GM18507 (cell line): ENCODE data around the gene GCSAM.

ENCODE experiments used
- DNase-seq: peaks from one replicate; pipeline ENCODE4 v3.0.0; 2011; ENCODE audit warnings: low read depth; ENCODE audit not compliant: insufficient read length; ENCODE audit errors: extremely low spot score
- FAIRE-seq: peaks from 2 replicates; lab custom pipeline; 2011; peaks lifted over from hg19 to GRCh38; lab: Jason Lieb, UNC

The GCSAM gene

DNA sequence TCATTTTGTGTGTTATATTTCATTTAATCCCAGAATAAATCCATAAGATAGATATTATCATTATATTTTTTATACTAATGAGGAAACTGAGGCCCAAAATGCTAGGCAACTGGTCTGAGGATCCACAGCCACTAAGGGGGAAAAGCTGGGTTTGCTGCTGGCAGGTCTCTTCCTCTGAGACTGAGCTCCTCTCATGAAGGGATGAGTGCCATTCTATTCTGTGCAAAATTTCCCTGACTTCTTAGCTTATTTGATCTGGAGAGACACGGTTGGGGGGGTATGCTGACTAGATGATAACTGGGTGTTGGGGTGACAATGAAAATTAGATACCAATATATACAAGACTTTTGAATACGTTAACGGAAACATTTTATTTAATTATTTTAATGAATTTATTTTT, 1.9 kb downstream of the GCSAM start:
- no peak for FAIRE-seq
- DNase-seq: no peak

DNA sequence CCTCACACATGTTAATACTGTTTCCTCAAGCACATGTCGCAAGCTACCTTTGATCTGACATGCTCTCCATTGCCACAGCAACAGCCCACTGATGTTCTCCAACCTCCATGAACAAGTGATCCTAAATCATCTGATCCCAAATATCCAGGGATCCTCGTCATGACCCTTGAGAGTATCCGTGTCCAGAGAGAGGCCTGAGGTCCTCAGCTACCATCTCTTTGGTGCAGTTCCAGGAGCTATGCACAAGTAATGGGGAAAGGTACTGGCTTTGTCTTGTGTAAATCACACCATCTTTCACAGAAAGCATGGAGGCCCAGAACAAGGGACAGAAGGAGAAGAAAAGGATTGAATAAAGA, 2.4 kb downstream of the GCSAM start:
- FAIRE-seq: peak; percentile 67
- no peak for DNase-seq

DNA sequence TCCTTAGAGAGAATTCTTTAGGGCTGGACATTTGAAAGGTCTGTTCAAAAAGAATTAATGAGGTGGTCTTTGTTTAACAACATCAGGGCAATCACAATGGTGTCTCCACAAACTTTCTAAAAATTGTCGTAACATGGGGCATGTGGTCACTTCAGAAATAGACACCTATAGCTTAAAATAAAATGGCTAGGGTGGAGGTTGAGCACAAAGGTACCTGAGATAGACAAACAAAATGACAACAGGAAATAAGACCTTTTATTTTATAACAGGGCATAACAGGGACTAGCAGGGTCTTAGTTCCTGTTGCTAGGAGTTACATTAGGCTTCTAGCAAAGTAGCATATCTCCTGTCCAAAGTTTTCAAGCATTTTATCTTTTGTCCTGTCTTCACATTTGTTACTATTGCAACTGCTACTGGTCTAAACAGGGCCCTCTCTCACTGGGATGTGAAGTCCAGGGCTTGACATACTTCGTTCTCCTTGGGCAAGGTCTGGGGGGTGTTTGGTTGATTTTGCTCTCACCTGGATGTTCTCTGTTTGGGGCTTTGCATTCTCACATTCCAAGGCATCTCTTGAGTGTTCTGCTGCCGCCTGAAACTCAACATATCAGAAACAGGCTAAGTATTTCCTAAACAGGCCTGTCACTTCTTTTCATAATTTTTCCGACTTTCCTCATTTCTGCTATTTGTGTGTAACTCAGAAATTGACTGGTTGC, 3.0 kb downstream of the GCSAM start:
- no peak for DNase-seq
- FAIRE-seq: peak; percentile 81

DNA sequence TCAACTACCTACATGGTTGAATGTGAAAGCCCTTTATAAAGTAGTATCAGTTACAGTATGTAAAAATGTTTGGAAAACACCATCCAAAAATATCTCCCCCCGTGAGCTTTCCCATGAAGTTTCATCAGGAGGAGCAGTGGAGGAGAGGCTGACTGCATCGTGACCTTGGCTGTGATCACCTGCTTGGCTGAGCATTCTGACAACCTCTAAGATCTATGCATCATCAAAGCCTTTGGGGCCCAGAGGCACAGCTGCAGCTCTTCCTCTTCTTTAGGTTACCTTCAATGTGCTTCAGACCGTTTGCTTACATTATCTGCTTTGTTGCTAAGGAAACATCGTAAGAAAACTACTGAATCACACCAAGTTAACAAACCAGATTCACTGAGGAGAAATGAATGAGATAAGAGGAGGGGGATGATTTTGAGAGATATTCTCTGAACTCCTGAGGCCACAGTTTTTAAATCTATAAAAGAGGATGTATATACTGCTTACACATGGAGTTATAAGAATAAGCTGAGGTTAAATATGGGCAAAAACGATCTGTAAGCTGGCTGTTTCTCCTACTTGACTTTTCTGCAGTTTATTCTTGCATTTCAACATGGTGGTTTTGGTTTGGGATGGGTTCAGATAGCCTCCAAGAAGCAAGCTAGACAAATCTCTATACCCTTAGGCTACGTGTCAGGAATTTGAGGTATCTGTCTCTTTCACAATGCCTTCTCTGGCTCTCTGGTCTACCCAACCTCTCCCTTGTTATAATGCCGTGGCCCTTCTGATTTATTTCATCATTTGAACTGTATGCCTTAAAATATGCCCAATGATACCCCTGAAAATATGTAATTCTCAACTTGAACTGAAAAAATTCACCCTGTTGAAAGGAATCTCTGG, 4.0 kb downstream of the GCSAM start:
- DNase-seq (no peak), FAIRE-seq (peak; percentile 95)

DNA sequence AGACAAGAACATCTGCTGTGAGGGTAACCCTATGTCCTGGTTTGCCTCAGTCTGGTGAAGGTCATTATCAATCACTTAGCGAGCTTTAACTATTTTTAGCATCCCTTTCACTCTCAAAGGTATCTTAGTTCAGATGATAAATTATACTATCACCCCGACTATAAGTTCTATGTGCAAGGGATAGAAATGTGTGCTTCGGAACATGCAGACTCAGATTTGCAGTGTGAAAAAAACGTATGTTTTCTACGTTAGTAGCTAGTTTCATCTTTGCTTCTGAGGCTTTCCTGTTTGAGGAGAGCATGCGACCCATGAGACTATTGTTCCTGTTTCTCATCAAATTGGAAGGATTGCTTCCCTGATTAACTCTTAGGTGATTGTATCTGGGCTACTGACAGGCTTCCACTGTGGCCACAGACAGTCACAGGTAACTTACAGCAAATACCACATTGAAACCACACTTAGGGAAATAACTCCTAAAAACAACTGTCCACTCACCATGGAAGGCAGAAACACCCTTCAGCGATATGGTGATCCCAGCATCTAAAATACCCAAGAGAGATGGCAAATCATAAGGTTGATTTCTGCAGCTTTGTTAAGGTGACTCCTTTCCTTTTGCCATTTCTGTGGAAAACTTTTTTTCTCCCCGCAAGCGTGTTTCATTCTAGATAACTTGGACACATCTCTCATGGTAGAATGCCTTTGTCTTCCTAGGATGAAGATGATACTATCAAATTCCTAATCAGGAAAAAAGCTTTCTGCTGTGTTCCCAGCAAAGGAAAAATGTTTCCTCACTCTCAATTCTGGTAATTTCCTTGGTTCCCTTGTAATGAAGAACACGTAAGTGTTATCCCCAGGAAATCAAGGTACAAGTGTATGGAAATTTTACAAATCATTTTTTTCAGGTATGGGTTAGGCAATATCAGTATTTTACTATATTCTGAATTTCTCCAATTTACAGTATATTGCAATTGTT, 5.2 kb downstream of the GCSAM start:
- no peak for DNase-seq
- peak; percentile 91 for FAIRE-seq

GRCh38 chr3:112126511-112126911, 6.5 kb downstream of the GCSAM start:
- FAIRE-seq: peak; percentile 21

DNA sequence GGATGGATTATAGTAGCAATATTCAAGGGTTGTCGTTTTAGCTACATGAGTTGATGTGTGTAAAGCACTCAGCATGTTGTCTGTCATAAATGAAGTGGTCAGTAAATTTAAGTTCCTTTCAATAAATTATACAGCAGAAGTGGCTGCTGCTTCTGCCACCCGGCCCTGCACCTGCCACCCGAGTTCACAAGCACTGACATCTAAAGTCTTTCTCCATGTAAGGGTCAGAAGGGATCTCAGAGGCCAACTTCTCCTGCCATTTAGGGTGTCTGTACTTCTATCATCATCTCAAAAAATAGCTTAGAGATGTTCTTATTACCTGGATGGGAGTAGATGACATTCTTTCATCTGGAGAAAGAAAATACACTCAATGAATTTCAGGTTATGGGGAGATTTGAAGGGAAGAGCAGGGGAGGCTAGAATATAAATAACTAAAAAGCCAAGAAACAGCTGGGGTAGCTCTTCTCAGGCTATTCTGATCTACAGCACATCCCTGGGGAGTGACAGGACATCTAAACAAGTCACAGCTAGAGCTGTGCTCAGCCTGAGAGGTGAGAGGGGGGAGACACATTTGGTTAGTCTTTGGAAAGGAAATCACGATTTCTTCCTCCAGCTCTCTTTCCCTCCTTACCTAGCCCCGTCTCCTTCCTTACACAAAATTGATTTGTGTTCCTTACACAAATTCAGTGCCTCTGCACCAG, 8.0 kb downstream of the GCSAM start:
- no peak for FAIRE-seq

More at GRCh38 chr3:112126511-112126911, 6.5 kb downstream of the GCSAM start:
- DNase-seq: no peak

GRCh38 chr3:112123548-112123947, 9.5 kb downstream of the GCSAM start:
- DNase-seq: no peak
- FAIRE-seq: peak; percentile 52

More for the DNA sequence above, 8.0 kb downstream of the GCSAM start:
- no peak for DNase-seq

DNA sequence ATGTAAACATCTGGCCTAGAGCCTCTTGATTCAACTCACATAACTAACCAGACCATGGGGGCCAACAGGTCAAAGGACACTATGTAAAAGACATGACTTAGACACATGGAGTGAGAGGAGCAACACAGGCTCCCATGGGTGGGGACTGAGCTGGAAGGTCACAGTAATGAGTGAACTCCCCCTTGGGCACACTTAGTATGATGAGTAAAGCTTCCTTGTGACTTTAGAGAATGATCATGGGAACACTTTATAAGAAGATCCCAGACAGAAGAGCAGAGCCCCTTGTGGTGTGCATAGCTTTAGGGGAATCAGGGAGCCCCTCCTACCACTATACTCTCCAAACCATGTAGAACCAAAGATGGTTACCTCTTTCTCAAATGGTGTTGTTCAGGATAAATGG, 10.2 kb downstream of the GCSAM start:
- DNase-seq (no peak), FAIRE-seq (no peak)

DNA sequence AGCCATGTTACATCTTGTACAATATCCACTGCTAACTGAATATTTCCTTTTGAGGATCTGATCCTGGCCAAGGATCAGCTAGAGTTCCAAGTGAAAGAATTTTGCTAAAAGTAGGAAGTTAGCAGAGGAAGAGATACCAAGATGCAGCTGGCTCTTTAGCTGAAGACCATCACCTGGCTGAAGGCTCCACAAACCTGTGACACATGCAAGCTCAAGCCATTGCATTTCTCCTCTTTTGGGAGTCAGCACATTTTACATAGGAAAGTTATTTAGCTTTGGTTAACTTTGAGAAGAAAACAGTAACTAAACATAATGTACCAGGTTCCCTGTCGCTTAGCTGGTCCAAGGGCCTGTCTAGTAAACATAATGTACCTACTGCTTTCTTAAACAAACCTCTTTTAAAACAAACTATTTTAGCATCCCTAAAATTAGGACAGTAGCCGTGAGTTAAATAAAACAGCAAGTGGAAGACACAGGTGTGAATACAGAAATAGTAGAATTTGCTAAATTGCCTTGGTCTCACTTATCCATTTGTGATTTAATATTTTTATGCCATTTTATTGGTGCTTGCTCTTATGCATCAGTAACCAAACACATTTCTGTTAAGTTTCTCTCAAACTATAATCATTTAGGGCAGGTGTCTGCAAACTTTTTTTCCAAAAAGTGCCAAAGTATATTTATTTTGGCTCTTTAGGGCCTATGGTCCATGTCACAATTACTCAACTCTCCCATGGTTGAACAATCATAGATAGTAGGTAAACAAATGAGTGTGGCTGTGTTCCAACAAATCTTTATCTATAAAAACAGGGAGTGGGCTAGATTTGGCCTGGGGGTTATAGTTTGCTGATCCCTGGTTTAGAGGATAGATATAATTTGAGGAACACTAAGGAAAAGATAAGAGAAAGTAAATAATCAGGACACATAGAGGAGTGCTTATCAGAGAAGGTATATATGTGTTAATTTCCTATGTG, 11.2 kb downstream of the GCSAM start:
- peak; percentile 54 for FAIRE-seq

GRCh38 chr3:112119962-112120836, 12.8 kb downstream of the GCSAM start:
- FAIRE-seq (peak; percentile 88), DNase-seq (no peak)

More for the DNA sequence above, 11.2 kb downstream of the GCSAM start:
- no peak for DNase-seq

GRCh38 chr3:112117841-112118571, 15.0 kb downstream of the GCSAM start:
- DNase-seq (no peak), FAIRE-seq (peak; percentile 67)

DNA sequence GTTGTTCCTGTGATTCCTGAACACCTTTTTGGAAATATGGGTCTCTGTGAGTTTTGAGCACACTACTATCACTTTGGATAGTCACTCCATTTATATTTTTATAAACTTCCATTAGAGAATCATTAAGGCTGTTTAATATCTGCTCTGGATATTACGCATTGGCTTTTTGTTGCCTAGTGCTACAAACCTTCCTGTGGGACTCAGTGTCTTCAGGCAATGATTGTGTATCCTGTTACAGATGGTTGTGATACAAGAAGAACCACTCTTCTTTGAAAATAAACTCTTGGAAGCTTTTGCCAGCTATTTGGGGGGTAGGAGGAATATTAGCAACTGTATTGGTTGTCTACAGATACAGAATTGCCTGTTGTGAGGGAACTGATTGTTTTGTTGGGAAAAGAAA, 15.6 kb downstream of the GCSAM start:
- FAIRE-seq (no peak), DNase-seq (no peak)

- peak; percentile 56 for FAIRE-seq
- no peak for DNase-seq
Measured at GRCh38 chr3:112116748-112117186, 16.3 kb downstream of the GCSAM start.

DNA sequence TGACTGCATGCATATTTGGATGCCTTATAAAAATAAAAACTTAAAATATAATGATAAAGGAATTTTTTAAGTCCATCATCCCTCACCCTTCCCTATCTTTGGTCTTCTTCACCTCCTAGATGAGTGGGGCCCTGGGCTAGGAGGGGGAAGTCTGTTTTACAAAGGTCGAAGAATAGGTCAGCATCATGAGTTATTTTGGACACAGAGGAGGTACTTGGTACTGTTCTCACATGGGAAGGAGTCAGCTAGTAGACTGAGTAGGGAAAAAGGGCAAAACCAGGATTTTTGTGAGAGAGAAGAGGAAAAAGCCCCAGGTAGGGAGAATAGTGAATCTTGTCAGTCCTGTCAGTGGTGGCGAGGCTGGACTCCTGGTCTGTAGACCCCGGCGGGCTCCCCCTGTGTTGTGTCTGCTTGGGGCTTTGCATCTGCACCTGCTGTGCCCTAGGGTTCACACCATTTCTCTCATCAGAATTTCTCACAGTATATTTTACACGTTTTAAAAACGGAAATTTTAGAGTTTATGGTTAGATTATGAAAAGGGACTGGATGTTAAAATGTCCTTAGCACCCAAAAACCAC, 17.2 kb downstream of the GCSAM start:
- no peak for DNase-seq
- peak; percentile 42 for FAIRE-seq

DNA sequence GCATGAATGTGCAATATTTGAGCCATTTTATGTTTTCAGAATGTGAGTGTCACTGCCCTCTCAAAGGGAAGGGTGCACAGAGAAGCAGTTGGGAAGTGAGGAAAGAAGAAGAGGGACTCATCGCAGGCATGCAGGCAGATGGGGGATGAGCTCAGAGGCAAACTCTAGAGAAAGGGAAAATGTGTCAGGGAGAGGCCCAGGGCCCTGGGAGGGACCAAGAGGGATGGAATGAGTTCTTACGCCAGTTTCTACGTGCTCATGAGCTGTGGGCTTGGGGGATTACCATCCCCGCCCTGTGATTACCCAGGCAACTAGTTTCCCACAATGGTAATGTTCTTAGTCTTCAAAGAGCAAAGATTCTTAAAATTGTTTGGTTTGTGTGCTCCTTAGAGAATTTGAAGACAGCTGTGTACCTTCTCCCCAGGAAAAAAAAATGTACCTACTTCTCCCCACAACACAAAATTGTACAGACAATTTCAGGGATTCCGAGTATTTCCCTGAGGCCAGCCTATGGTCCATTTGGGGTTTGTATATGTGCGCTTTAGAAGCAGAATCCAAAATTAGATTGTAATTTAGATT, 17.8 kb downstream of the GCSAM start:
- FAIRE-seq (peak; percentile 93), DNase-seq (no peak)
